HG02973 (cell line): ENCODE measurements around the gene TMCC2.
"Not testable (repeated sequence)": the region's sequence is repeated elsewhere in the genome, so short reads cannot be mapped to it uniquely, and the experiment has no call there.

ENCODE experiments used
- ATAC-seq: cut with Tn5 transposase; IDR thresholded peaks from one replicate; pipeline ENCODE4 v1.9.1; 2021; ENCODE audit warnings: moderate library complexity; ENCODE audit not compliant: unreplicated experiment

Gene TMCC2

GRCh38 chr1:205211839-205212536 is 15.8 kb upstream of the TMCC2 start:
- peak; percentile 23 for ATAC-seq

GRCh38 chr1:205214756-205215155 is 13.0 kb upstream of the TMCC2 start:
- ATAC-seq: no peak

- ATAC-seq: no peak
These were observed 11.2 kb upstream of the TMCC2 start for GRCh38 chr1:205216588-205216987.

- ATAC-seq: no peak
These were observed 10.3 kb upstream of the TMCC2 start for GRCh38 chr1:205217418-205217817.

GRCh38 chr1:205220421-205220820 is 7.3 kb upstream of the TMCC2 start:
- ATAC-seq: no peak

- no peak for ATAC-seq
These were observed 3.0 kb upstream of the TMCC2 start for GRCh38 chr1:205224736-205225135.

GRCh38 chr1:205225901-205226765 is 1.6 kb upstream of the TMCC2 start:
- no peak for ATAC-seq

GRCh38 chr1:205226868-205227583 is 720 bp upstream of the TMCC2 start:
- ATAC-seq: no peak

GRCh38 chr1:205228093-205228521 is 361 bp downstream of the TMCC2 start:
- no peak for ATAC-seq

GRCh38 chr1:205229399-205229871 is 1.7 kb downstream of the TMCC2 start:
- ATAC-seq: no peak

- no peak for ATAC-seq
These were observed 2.4 kb downstream of the TMCC2 start for GRCh38 chr1:205229916-205230700.

- no peak for ATAC-seq
These were observed 3.2 kb downstream of the TMCC2 start for GRCh38 chr1:205230982-205231381.

- ATAC-seq: no peak
These were observed 4.5 kb downstream of the TMCC2 start for GRCh38 chr1:205232127-205232820.

- ATAC-seq: no peak
These were observed 5.2 kb downstream of the TMCC2 start for GRCh38 chr1:205232945-205233397.

GRCh38 chr1:205233986-205234385 is 6.2 kb downstream of the TMCC2 start:
- ATAC-seq: not testable (repeated sequence)

- no peak for ATAC-seq
These were observed 8.2 kb downstream of the TMCC2 start for GRCh38 chr1:205235951-205236350.

GRCh38 chr1:205236526-205236925 is 8.8 kb downstream of the TMCC2 start:
- no peak for ATAC-seq

GRCh38 chr1:205236951-205237475 is 9.3 kb downstream of the TMCC2 start:
- ATAC-seq: no peak
